Endothelial cell of hepatic sinusoid (primary cell): ENCODE results near the gene SP140.
"Not testable (repeated sequence)": the region's sequence is repeated elsewhere in the genome, so short reads cannot be mapped to it uniquely, and the experiment has no call there.

Source experiments
- in situ Hi-C: cut with HindIII; loops from 2 replicates; pipeline ENCODE4 v1.10.0; 2017; ENCODE audit warnings: low sequenced_read_pairs

SP140 gene

DNA sequence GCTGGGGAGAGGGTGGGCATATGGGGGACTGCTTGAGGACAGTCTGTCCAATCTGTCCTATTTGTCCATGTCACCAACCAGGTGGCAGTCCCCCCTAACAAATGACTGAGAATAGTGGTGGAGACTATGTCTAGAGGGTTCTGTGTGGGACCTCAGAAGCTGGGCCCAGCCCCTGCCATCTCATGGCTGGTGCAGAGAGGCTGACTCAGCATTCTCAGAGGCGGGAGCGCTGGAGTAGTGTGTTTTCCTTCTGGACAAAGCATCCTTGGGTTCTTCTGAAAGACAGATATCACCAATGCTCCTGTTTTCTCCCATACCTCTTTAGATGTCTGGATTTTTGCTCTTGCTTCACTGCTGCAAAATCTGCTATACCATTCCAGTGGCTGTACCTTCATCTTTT lies 57.4 kb downstream of the SP140 start:
- in situ Hi-C loops = no loop called here

- in situ Hi-C loops = no loop called here
These were observed 60.5 kb downstream of the SP140 start for GRCh38 chr2:230286048-230286447.

DNA sequence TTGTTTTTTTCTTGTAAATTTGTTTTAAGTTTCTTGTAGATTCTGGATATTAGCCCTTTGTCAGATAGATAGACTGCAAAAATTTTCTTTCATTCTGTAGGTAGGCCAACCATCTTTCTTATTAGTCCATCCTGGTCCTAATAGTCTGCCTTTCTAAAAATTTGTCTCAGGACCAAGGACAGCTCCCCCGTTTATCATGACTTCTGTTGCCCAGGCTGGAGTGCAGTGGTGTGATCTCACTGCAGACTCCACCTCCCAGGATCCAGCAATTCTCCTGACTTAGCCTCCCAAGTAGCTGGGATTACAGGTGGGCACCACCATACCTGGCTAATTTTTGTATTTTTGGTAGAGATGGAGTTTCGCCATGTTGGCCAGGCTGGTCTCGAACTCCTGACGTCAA lies 63.8 kb downstream of the SP140 start:
- in situ Hi-C loops = not testable (repeated sequence)

DNA sequence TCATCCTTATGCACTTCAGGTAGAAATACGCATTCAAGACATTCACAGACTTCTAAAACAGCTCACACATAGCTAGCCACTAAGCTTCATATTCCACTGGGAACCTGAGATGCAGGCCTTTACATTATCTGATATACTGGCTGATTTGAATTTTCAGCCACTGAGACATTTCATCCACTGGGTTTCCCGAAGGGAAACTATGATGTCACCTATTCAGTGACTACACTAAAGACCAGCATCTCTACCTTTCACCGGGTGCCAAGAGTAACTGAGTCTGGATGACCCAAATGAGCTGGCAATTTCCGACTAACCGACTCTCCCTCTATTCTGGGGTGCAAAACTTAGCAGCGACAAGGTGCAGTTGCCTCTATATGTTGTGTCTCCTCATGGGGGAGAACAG lies 69.7 kb downstream of the SP140 start:
- in situ Hi-C loops = no loop called here

DNA sequence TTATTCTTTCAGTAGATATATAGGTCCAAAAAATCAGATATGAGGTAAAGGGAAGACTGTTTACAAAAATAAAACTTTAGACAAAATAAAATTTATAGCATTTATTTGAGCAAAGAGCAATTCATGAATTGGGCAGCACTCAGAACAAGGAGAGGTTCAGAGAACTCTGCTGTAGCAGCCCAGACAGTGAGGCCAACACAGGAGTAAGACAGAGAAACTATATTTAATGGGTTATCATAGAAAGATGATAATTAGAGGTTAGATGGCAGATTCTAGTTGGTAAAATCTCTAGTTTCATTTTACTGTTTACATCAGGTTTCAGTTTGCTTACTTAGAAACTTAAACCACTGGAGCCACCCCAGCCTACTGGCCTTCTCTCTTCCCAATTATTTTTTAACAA lies 71.4 kb downstream of the SP140 start:
- in situ Hi-C loops = no loop called here

- in situ Hi-C loops = loop anchor here (10.0 kb wide), 1 partner anchor 65 kb away; no protein-coding TSS in a partner anchor
These were observed 74.1 kb downstream of the SP140 start for GRCh38 chr2:230299618-230300017.

DNA sequence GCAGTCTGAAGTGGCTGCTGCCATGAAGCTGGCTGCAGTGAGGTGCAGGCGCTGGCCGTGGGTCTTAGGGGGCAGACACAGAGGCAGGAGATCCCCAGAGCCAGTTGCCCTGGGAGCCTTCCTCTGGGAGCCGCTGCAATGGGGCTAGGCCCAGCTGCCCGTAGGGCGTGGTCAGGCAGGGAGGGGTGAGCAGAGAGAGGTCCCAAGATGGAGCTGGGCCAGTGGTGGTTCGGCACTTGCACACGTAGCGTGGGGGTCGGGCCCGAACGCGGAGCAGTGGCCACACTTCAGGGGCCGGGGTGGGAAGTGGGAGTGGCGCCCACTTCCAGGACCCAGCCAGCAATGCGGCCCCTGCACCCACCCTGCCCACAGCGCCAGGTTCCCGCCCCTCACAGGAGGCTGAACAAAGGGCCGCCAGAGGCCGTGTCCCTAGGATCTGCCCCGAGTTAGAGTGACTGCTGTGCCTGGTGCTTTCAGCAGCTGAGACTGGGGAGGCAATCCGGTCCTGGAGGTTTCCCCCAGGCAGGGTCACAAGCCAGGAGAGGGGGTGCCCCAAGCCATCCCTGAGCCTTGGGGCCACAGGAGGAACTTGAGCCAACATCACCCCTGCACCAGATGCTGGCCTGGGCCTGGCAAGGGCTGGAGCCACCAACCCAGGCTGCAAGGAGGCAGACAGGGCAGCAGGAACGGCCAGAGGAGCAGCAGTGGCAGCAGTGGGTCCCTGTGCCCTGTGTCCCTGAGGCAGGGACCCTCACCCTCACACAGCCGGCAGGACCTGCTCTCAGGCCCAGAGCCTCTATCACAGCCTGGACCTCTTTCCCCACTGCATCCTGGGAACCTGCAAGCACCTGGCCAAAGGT lies 80.1 kb downstream of the SP140 start:
- in situ Hi-C loops = loop anchor here (10.0 kb wide), 1 partner anchor 59 kb away; no protein-coding TSS in a partner anchor

GRCh38 chr2:230306474-230306873 lies 80.9 kb downstream of the SP140 start:
- in situ Hi-C loops = loop anchor here (10.0 kb wide), 1 partner anchor 58 kb away; no protein-coding TSS in a partner anchor

- in situ Hi-C loops = loop anchor here (10.0 kb wide), 1 partner anchor 57 kb away; no protein-coding TSS in a partner anchor
These were observed 81.9 kb downstream of the SP140 start for GRCh38 chr2:230307485-230307884.

DNA sequence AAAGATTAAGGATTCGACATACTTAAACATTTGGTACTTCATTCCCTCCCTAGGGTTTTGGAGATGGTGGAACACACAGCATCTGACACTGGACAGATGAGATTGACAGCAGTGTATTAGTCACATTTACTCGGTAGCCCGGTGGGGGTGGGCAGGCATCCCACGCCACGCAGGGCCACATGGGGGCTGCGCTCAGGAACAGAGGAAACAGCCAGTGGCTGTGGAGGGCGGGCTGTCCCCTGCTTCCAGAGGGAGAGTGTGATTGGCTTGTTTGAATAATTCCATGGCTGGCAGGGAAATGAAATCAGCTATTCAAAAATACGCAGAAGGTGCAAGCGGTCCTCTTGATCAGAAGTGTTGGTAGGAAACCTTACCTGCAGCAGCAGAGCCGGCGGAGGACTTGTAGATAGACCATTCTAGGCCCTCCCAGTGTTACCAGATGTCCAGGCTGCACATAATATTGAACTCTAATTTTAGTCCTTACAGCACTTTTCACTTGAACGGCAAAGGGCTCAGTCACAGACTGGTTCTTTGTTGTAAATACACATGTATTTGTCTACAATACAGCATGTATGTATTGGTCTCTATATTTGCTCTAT lies 83.0 kb downstream of the SP140 start:
- in situ Hi-C loops = loop anchor here (10.0 kb wide), 1 partner anchor 56 kb away; no protein-coding TSS in a partner anchor

GRCh38 chr2:230310792-230311191 lies 85.3 kb downstream of the SP140 start:
- in situ Hi-C loops = not testable (repeated sequence)

DNA sequence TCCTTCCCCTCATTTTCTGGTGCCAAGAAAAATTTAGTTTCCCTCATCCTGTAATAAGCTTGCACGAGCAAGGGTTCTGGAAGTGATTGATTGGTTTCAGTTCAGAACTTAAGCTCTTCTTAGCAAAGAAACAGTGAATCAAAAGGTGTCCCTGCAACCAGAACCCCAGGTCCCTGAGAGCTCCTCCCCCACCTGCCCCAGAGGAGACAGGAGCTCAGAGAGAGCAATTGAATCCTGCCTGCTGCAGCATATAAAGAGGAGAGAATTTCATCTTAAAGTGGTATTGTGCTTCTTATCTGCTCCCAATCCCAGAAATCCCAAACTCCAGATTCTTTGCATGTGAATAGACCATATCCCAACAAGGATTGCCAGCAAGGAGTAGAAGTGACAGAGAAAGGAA lies 86.1 kb downstream of the SP140 start:
- in situ Hi-C loops = not testable (repeated sequence)

- in situ Hi-C loops = no loop called here
These were observed 87.1 kb downstream of the SP140 start for GRCh38 chr2:230312638-230313037.

GRCh38 chr2:230317366-230317765 lies 91.8 kb downstream of the SP140 start:
- in situ Hi-C loops = no loop called here

- in situ Hi-C loops = no loop called here
These were observed 92.9 kb downstream of the SP140 start for GRCh38 chr2:230318190-230319121.

DNA sequence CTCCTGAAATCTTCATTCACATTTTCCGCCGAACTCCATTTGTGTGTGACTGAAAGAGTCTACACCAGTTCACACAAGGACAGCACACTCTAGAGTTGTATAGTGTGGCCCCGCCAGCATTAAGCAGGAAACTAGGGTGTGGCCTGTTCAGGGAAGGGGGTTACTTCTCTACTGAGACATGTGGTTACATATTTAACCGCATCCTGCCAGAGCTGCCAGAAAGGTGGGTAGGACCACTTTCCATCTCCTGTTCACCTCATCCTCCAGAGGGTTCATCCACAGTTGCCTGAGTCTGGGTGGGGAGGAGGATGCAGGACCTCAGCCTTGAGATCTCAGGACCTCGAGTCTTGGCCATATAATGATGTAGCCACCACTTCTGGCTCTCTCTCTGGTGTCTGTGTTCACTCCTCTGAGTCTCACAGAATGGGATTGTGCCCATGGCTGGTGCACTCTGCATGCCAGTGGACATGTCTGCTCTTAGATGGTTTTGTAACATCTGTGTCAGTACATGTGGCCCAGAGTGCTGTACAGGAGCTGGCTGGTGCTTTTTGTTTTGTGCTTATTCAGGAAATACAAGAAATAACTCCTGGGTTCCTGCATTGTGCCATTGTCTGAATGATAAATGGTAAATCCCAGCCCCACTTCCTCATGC lies 93.8 kb downstream of the SP140 start:
- in situ Hi-C loops = no loop called here

DNA sequence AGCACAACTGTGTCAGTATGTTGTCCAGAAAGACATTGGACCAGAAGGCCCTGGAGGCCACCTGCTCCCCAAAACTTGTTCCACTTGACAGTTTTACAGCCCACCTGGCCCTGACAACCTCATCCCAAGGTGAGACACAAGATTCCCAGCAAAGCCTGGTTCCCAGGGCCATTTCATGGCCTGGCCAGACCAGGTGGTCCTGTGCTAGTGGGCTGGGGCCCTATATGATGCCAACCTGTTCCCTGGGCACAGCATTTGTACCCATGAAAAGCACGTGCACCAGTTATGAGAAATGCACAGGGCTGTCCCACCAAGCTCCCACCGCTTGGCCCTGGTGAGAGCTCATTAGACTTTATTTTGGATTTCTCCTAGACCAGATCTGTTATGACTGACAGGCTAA lies 95.5 kb downstream of the SP140 start:
- in situ Hi-C loops = no loop called here

- in situ Hi-C loops = no loop called here
These were observed 97.2 kb downstream of the SP140 start for GRCh38 chr2:230322561-230323384.

DNA sequence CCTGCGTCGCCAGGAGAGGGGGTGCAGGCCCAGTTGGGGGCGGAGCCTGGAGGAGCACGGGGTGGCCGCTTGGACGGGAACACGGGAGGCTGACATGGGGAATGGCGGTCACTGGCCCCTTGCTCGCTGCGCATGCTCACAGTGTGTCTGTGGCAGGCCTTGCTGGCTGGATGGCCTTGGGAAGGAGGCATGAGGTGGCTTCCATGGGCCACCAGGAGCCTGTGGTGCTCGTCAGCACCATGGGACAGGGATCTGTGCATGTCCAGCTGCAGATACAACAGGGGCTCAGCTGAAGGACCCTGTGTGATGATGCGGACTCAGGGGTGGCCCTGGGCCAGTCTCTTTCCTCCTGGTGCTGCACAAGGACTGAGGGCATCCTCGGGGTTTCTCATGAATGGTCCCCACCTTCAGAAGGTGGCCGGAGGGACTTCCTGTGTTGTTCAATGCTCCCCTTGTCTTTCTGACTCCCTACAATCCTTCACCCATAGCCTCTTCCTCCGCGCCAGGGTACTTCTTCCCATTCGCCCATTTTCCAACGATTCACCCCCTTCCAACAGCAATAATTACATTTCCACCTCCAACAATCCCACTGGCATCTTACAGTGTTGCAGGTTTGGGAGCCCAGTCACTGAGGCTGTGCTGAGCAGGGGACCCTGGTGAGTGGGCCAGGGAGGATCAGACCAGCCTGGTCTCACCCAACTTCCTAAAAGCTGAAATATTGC lies 98.0 kb downstream of the SP140 start:
- in situ Hi-C loops = no loop called here
